ENCODE data around the gene FOXO3. TPM values are rescaled to one million over a fixed set of nuclear protein-coding genes. Genes with fewer than 3 reads are reported as not detected.
"Not testable (repeated sequence)": the region's sequence is repeated elsewhere in the genome, so short reads cannot be mapped to it uniquely, and the experiment has no call there.

Gene FOXO3
- total and polyA plus RNA-seq, 3 donors from 2014 or later = 27.5 to 112 (median 81.5) TPM

DNA sequence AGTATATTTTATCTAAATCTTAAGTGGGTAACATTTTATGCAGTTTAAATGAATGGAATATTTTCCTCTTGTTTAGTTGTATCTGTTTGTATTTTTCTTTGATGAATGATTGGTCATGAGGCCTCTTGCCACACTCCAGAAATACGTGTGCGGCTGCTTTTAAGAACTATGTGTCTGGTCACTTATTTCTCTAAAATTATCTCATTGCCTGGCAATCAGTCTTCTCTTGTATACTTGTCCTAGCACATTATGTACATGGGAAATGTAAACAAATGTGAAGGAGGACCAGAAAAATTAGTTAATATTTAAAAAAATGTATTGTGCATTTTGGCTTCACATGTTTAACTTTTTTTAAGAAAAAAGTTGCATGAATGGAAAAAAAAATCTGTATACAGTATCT lies 123.3 kb downstream of the FOXO3 start:
- H3K9me3 ChIP-seq; H3K36me3 ChIP-seq (ENCODE audit: low read depth, missing control alignments); H3K4me1 ChIP-seq; H3K27me3 ChIP-seq; H3K4me3 ChIP-seq; intact Hi-C loops (cut with DNase I; ENCODE audit: low total_unique reads); H3K27ac ChIP-seq; DNase-seq: not testable (repeated sequence)
- 59 to 81% methylated on average over 2 of the region's 2 CpGs for whole genome bisulfite sequencing, 2 donors

DNA sequence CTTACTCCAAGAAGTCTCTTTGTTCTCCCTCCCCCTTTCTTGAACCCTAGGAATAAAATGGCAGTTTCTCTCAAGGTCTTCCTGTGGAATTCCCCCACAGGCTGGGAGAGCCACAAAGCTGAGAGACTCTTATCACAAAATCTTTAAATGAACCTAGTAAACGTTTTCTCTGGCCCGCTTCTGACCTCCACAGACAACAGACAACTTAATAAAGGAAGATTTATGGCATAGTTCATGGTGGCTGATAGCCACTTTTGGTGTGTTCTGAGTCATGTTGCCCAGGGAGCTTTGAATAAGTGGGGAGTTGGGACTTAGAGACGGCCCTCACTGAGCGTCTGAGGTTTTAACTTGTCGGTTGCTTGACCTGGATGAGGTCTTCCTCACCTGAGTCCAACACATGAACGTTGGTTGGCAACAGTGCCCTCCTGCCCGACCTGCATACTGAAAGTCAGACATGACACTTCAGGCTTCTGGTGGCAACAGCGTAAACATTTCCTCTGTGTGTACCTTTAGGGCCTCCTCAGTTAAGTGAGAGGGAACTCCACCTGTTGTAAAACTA lies 124.1 kb downstream of the FOXO3 start:
- H3K4me3 ChIP-seq = no peak overlapping the region
- WGBS, 2 donors = 65 to 75% methylated on average over 3 to 8 of the region's 8 CpGs
- H3K27me3 ChIP-seq = no peaks in the 10 kb centered on the region
- no peak overlapping the region for H3K27ac ChIP-seq
- TF ChIP-seq, protein P1, sequence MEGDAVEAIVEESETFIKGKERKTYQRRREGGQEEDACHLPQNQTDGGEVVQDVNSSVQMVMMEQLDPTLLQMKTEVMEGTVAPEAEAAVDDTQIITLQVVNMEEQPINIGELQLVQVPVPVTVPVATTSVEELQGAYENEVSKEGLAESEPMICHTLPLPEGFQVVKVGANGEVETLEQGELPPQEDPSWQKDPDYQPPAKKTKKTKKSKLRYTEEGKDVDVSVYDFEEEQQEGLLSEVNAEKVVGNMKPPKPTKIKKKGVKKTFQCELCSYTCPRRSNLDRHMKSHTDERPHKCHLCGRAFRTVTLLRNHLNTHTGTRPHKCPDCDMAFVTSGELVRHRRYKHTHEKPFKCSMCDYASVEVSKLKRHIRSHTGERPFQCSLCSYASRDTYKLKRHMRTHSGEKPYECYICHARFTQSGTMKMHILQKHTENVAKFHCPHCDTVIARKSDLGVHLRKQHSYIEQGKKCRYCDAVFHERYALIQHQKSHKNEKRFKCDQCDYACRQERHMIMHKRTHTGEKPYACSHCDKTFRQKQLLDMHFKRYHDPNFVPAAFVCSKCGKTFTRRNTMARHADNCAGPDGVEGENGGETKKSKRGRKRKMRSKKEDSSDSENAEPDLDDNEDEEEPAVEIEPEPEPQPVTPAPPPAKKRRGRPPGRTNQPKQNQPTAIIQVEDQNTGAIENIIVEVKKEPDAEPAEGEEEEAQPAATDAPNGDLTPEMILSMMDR (IDR thresholded peaks at IDR 0.05) = no peak
- no peak for TF ChIP-seq POLR2A (IDR thresholded peaks at IDR 0.05)
- H3K4me1 ChIP-seq = peaks cover 10% of the 10 kb centered on the region
- H3K9me3 ChIP-seq = no peaks in the 10 kb centered on the region
- no peaks in the 10 kb centered on the region for H3K36me3 ChIP-seq (ENCODE audit: low read depth, missing control alignments)
- intact Hi-C loops (cut with DNase I; ENCODE audit: low total_unique reads) = no loop called here
- DNase-seq = no peak

DNA sequence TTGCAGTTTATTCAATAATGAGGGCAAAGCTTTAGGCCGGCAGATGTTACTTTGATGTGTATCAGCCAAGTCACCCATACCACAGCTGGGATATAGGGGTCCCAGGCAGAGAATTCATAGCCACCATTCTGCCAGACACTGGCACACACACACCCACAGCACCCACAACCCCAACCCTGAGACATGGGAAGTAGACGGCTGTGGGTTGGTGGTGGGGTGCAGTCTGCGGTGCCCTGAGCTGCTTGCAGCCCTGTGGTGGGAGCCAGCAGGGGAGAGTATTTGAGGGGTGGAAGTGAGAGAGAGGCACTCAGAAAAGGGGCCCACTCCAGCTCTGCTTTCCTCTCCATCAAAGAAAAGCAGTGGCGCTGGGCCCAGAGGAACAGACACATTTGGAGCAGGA lies 125.3 kb downstream of the FOXO3 start:
- Histone ChIP-seq H3K4me1 (peaks cover 10% of the 10 kb centered on the region), H3K27me3 (no peaks in the 10 kb centered on the region), H3K36me3 (ENCODE audit: low read depth, missing control alignments) (no peaks in the 10 kb centered on the region), H3K4me3 (no peak overlapping the region), H3K27ac (no peak overlapping the region), H3K9me3 (no peaks in the 10 kb centered on the region)
- intact Hi-C loops (cut with DNase I; ENCODE audit: low total_unique reads) = no loop called here
- WGBS, 2 donors = 92 to 93% methylated on average over 4 of the region's 4 CpGs
- DNase-seq = no peak
- TF ChIP-seq, protein P1 (IDR thresholded peaks at IDR 0.05) = no peak
- TF ChIP-seq POLR2A (IDR thresholded peaks at IDR 0.05) = no peak

DNA sequence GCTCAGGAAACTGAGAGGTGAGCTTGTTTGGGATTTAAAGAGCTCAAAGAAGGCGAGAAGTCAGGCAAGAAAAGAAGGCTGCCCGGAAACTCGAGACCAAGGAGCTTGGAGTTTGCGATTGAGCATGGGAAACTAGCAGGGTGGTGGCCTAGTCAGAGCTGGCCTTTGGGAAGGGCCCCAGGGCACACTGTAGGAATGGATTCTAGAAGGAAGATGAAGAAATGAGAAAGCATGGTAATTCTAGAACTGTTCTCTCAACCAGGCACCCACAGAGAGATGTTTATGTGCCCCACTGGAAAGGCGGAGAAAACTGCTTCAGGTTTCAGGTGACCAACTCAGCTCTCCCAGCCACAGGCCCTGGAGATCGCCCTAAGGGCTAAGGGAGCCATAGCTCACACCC lies 126.2 kb downstream of the FOXO3 start:
- H3K9me3 ChIP-seq = no peaks in the 10 kb centered on the region
- no peak for TF ChIP-seq POLR2A (IDR thresholded peaks at IDR 0.05)
- TF ChIP-seq, protein P1 (IDR thresholded peaks at IDR 0.05) = no peak
- no peaks in the 10 kb centered on the region for H3K27me3 ChIP-seq
- intact Hi-C loops (cut with DNase I; ENCODE audit: low total_unique reads) = no loop called here
- no peak for DNase-seq
- 84% methylated on average over 6 of the region's 6 CpGs for WGBS, 2 donors
- no peak overlapping the region for H3K4me3 ChIP-seq
- no peak overlapping the region for H3K27ac ChIP-seq
- peaks cover 10% of the 10 kb centered on the region for H3K4me1 ChIP-seq
- H3K36me3 ChIP-seq (ENCODE audit: low read depth, missing control alignments) = no peaks in the 10 kb centered on the region

DNA sequence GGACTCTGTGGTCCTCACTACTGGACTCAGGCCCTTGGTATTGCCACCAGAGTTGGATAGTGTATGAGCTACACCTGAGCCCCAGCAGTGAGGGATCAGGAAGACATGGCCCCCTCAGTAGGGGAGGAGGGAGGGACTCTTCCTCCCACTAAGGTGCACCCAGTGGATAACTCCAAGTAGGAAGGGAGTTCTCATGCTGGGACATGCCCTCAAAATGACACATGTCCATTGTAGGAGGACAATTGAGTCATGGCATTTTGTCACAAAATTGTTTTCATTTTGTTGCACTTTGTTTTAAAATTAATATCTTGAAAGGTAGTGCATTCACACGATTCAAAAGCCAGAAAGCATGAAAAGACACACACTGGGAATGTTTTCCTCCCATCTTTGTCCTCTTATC lies 127.2 kb downstream of the FOXO3 start:
- TF ChIP-seq POLR2A (IDR thresholded peaks at IDR 0.05) = no peak
- H3K4me3 ChIP-seq = no peak overlapping the region
- intact Hi-C loops (cut with DNase I; ENCODE audit: low total_unique reads) = no loop called here
- no peak for DNase-seq
- no peaks in the 10 kb centered on the region for H3K27me3 ChIP-seq
- WGBS, 2 donors = 71 to 88% methylated on average over 1 of the region's 1 CpG
- no peak overlapping the region for H3K27ac ChIP-seq
- H3K4me1 ChIP-seq = peaks cover 10% of the 10 kb centered on the region
- no peaks in the 10 kb centered on the region for H3K36me3 ChIP-seq (ENCODE audit: low read depth, missing control alignments)
- no peaks in the 10 kb centered on the region for H3K9me3 ChIP-seq

Measured in testis (tissue), 3 donors.